HepG2 (cell line): ENCODE measurements around the gene ARHGEF7. TPM values are rescaled to one million over a fixed set of nuclear protein-coding genes. Genes with fewer than 3 reads are reported as not detected.

Source experiments
- ATAC-seq: fragments of 200-7000 bp; cut with Tn5 transposase; 3 replicates; pipeline ENCODE4 v1.9.1; 2020; ENCODE audit warnings: mild to moderate bottlenecking, moderate library complexity
- BruUV-seq: library from RNA; stranded (reverse); fragments of 400-500 nt; replicated peaks from 2 replicates; lab custom pipeline; 2021; lab: Mats Ljungman, UMichigan
- CTCF ChIA-PET: fragments of 300-600 bp; formaldehyde crosslinking; extraction: SDS; loops from one replicate; lab custom pipeline; 2021; ENCODE audit warnings: low total read pairs, inconsistent platforms, low intra/inter-chr PET ratio; lab: Yijun Ruan, JAX
- POLR2A ChIA-PET: fragments of 350-600 bp; sonication (Branson Sonifier 250); formaldehyde crosslinking; loops from one replicate; lab custom pipeline; 2020; ENCODE audit warnings: antibody characterized with exemption, inconsistent platforms; lab: Yijun Ruan, JAX
- DNase-seq: peaks from one replicate; pipeline ENCODE4 v3.0.0-alpha.2; 2015; ENCODE audit warnings: low spot score
- FAIRE-seq: peaks from 3 replicates; lab custom pipeline; 2011; peaks lifted over from hg19 to GRCh38; lab: Jason Lieb, UNC
- H2AFZ ChIP-seq: one replicate; pipeline ENCODE4 v1.6.1; 2011; ENCODE audit warnings: low read length, inconsistent platforms
- H3K27ac ChIP-seq: fragments of 300-600 bp; 3 replicates; pipeline ENCODE4 v1.8.0; 2011; ENCODE audit warnings: mixed run types, mild to moderate bottlenecking, mixed read lengths, low read length, inconsistent platforms; ENCODE audit not compliant: insufficient read depth; ENCODE audit errors: extremely low read length
- H3K27me3 ChIP-seq, 2 experiments: fragments of 200-600 bp in 1 of 2; 2 replicates in 1 of 2; 3 replicates in 1 of 2; pipeline versions ENCODE4 v1.6.0 to v1.8.0; 2011; ENCODE audit warnings: low read length in 2 of 2, mild to moderate bottlenecking in 2 of 2, moderate library complexity in 2 of 2, inconsistent platforms in 1 of 2; ENCODE audit not compliant: insufficient read depth in 2 of 2, control insufficient read depth in 1 of 2
- H3K36me3 ChIP-seq, 2 experiments: fragments of 200-600 bp in 1 of 2; replicated peaks in 1 of 2; 2 replicates in 1 of 2; 3 replicates in 1 of 2; pipeline versions ENCODE4 v1.5.1 to v1.8.0; 2011; ENCODE audit warnings: low read length in 2 of 2, inconsistent platforms in 1 of 2; ENCODE audit not compliant: insufficient read depth in 2 of 2, control insufficient read depth in 1 of 2
- H3K4me1 ChIP-seq: 2 replicates; pipeline ENCODE4 v1.5.1; 2012; ENCODE audit warnings: low read length, inconsistent platforms; ENCODE audit not compliant: insufficient read depth
- H3K4me2 ChIP-seq: 2 replicates; pipeline ENCODE4 v1.6.0; 2011; ENCODE audit warnings: low read depth, low read length, inconsistent platforms
- H3K4me3 ChIP-seq, 3 experiments: fragments of 200-600 bp in 1 of 3; sonication (generic), shearing (Covaris generic) in 1 of 3; replicated peaks in 1 of 3; 2 replicates each; pipeline ENCODE4 v1.5.1; 2011 to 2016; ENCODE audit warnings: low read length in 3 of 3, inconsistent platforms in 2 of 3, low read depth in 2 of 3, mild to moderate bottlenecking in 2 of 3, control low read depth in 1 of 3, mixed read lengths in 1 of 3; ENCODE audit not compliant: insufficient read depth in 1 of 3
- H3K79me2 ChIP-seq: one replicate; pipeline ENCODE4 v1.6.1; 2011; ENCODE audit warnings: low read length, inconsistent platforms; ENCODE audit not compliant: insufficient read depth
- H3K9ac ChIP-seq: 2 replicates; pipeline ENCODE4 v1.6.0; 2011; ENCODE audit warnings: mild to moderate bottlenecking, low read depth, low read length, inconsistent platforms; ENCODE audit not compliant: insufficient read depth
- H3K9me3 ChIP-seq: 2 replicates; pipeline ENCODE4 v1.5.1; 2012; ENCODE audit warnings: mild to moderate bottlenecking, low read length
- H4K20me1 ChIP-seq: 2 replicates; pipeline ENCODE4 v1.6.0; 2011; ENCODE audit warnings: inconsistent platforms, mild to moderate bottlenecking, low read length, moderate library complexity; ENCODE audit not compliant: insufficient read depth
- BRCA1 ChIP-seq: sonication (generic); formaldehyde crosslinking; IDR thresholded peaks from 2 replicates; pipeline ENCODE4 v1.4.0; 2020; ENCODE audit warnings: missing genetic modification reagents
- CBX5 ChIP-seq: sonication (generic); formaldehyde crosslinking; IDR thresholded peaks from 2 replicates; pipeline ENCODE4 v1.4.0; 2020; ENCODE audit warnings: missing genetic modification reagents, borderline replicate concordance
- NFYB ChIP-seq: sonication (generic); formaldehyde crosslinking; IDR thresholded peaks from 2 replicates; pipeline ENCODE4 v1.4.0; 2020; ENCODE audit warnings: missing genetic modification reagents
- RFX3 ChIP-seq: IDR thresholded peaks from 2 replicates; pipeline ENCODE4 v1.6.1; 2016; ENCODE audit warnings: missing biosample characterization, missing genetic modification reagents
- SUZ12 ChIP-seq: fragments of 150-350 bp; IDR thresholded peaks from 2 replicates; pipeline ENCODE4 v1.6.1; 2014; ENCODE audit warnings: low read depth, low read length
- ZEB1 ChIP-seq: IDR thresholded peaks from 2 replicates; pipeline ENCODE4 v1.6.1; 2012; ENCODE audit warnings: mild to moderate bottlenecking, low read depth, inconsistent platforms; ENCODE audit not compliant: insufficient replicate concordance
- ZIK1 ChIP-seq: sonication (generic); formaldehyde crosslinking; IDR thresholded peaks from 2 replicates; pipeline ENCODE4 v1.5.0; 2020; ENCODE audit warnings: mild to moderate bottlenecking, low read depth, missing genetic modification reagents, borderline replicate concordance
- ZNF709 ChIP-seq: sonication (generic); formaldehyde crosslinking; IDR thresholded peaks from 2 replicates; pipeline ENCODE4 v1.5.0; 2020; ENCODE audit warnings: mild to moderate bottlenecking, missing genetic modification reagents
- ZNF841 ChIP-seq: sonication (generic); formaldehyde crosslinking; IDR thresholded peaks from 2 replicates; pipeline ENCODE4 v1.8.1; 2023; ENCODE audit warnings: missing genetic modification reagents, borderline replicate concordance
- ZSCAN25 ChIP-seq: sonication (generic); formaldehyde crosslinking; IDR thresholded peaks from 2 replicates; pipeline ENCODE4 v1.8.0; 2022; ENCODE audit warnings: mild to moderate bottlenecking, missing genetic modification reagents
- WGBS: methylation state at CpG from one replicate; pipeline ENCODE4 v1.1.6; 2017; ENCODE audit warnings: low lambda C conversion rate; 5-methylcytosine and 5-hydroxymethylcytosine counted together
- in situ Hi-C: cut with HindIII; loops from 2 replicates; pipeline ENCODE4 v1.10.0; 2017; ENCODE audit warnings: low pct_unique_long_range_greater_than_20kb; ENCODE audit not compliant: extremely low pct_ligation_motif_present
- intact Hi-C: fragments of 100-400 bp; cut with micrococcal nuclease; formaldehyde crosslinking; loops from one replicate; pipeline ENCODE4 v1.10.0; 2022; ENCODE audit not compliant: unreplicated experiment
- polyA plus RNA-seq, 8 experiments: library from polyadenylated mRNA; depleted of rRNA in 3 of 8; stranded (reverse) in 7 of 8; unstranded in 1 of 8; fragments of >200 nt; fragmentation: Illumina TruSeq in 4 of 8; extraction: Trizol in 4 of 8; gene quantifications; 2 replicates each; pipeline versions ENCODE4 v1.2.1 to v1.2.3, GENCODE V29; 2011 to 2016; ENCODE audit warnings: low read depth in 4 of 8, missing spikeins in 1 of 8, mixed read lengths in 1 of 8; ENCODE audit not compliant: insufficient read depth in 1 of 8
- total RNA-seq, 5 experiments: library from RNA; depleted of rRNA; stranded (reverse); fragments of >200 nt; fragmentation: Illumina TruSeq; extraction: Trizol; gene quantifications; 2 replicates each; pipeline ENCODE4 v1.2.3, GENCODE V29; 2016; ENCODE audit warnings: low read depth in 1 of 5

Gene ARHGEF7
- total and polyA plus RNA-seq, 2 of the 13 experiments (the other 11 are each of a cell fraction or from before 2014, with no cell fraction given), result 15.7 to 22.3 TPM

GRCh38 chr13:111337741-111338140 is 222.6 kb downstream of the ARHGEF7 start (continued):
- TF ChIP-seq ZNF709 (CRISPR knock-in tag) (no peak), SUZ12 (no peak), BRCA1 (CRISPR knock-in tag) (no peak), CBX5 (no peak)

DNA sequence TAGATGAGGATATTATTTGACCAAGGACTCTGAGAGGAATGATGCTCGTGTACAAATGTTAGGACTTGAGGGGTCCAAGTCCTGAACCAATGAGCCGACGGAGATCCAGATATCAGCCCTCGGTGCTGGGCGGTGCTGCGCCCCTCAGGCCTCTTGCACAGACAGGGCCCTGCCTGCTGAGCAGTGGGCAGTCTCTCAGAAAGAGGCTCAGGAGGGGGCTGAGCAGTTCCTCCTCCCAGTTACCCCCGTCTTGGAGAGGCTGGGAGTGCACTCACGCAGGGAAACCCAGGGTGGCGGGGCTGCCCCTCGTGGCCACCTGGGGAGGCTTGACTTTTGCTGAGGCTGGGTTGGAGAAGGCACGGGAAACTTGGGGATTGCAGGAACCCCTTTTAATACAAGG is 223.7 kb downstream of the ARHGEF7 start:
- Histone ChIP-seq H3K27ac (no peak overlapping the region), H3K4me1 (no peaks in the 10 kb centered on the region), H3K4me3 (no peak overlapping the region), H4K20me1 (no peaks in the 10 kb centered on the region), H3K9me3 (no peaks in the 10 kb centered on the region), H3K27me3 (peaks cover 0 to 7% of the 10 kb centered on the region in 2 experiments; a peak in 1 of 5 replicates), H3K36me3 (no peaks in the 10 kb centered on the region), H2AFZ (no peak overlapping the region), H3K9ac (no peak overlapping the region), H3K4me2 (no peak overlapping the region), H3K79me2 (no peaks in the 10 kb centered on the region)
- no peak for TF ChIP-seq RFX3 (CRISPR knock-in tag)
- TF ChIP-seq NFYB (CRISPR knock-in tag), result no peak
- TF ChIP-seq ZEB1, result no peak
- no peak for TF ChIP-seq ZNF841 (CRISPR knock-in tag)
- TF ChIP-seq ZSCAN25, result no peak
- no peak for TF ChIP-seq ZIK1 (CRISPR knock-in tag)
- no TSS peak for BruUV-seq
- in situ Hi-C loops (no loop called here), intact Hi-C loops (no loop called here)
- ATAC-seq (no peak), DNase-seq (no peak), FAIRE-seq (no peak)
- POLR2A ChIA-PET, result no interaction called here
- CTCF ChIA-PET, result no interaction called here
- 75% methylated on average over 6 of the region's 11 CpGs for WGBS
